8988T (cell line): ENCODE measurements around the gene IGFL4.

ENCODE experiments used
- DNase-seq: peaks from one replicate; pipeline ENCODE4 v3.0.0; 2011

The IGFL4 gene

DNA sequence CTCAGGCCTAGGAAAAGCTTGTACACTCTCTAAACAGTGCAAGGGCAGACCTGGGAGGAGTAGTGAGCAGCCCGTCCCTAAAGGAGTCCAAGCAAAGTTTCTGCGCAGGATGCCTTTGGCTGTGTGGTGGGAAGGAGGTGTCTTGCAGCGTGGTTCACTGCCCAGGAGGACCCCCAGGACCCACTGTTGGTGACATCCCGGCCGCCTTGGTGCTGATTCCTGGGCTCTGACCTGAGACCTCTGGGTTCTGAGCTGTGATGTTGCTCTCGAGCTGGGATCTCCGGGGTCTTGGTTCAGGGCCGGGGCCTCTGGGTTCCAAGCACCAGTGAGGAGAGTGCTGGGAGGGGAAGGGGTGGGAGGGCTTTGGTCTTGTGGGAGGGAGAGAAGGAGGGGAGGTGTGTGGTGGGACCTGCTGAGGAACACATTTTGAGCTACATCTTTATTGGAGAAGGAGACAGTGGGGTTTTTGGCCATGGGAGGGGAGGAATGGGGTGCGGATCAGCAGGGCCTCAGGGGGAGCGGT lies 22.0 kb downstream of the IGFL4 start:
- DNase-seq: no peak

DNA sequence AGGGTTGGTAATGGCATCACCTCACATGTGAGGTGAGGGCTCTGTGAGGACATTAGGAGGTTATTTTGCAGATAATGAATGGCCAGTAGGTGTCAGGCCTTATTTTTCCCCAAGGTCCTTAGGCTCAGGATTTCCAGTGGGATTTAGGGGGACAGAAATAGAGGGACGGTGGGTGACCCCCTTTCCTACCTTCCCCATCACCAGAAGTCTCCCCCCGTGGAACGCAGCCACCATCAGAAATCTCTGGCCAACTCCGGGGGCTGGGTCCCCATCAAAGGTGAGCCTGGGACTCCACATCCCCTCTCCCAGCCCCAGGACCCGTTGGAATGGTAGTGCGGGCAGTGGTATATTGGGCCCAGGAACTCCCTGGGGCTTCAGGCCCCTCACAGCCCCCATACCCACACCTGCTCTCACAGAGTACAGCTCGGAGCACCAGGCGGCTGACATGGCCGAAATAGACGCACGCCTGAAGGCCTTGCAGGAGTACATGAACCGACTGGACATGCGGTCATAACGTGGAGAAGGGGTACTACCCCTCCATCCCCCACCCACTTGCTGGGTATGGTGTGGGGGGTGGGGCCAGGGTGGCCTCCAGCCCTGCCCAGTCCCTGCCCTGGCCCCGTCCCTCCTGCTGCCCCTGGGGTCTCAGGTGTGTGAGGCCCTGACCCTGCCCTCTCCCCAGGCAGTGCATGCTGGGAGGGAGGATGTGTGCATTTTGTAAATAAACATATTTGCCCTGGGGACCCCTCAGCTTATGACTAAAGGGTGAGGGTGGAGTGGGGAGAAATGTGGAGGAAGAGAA lies 22.7 kb downstream of the IGFL4 start:
- DNase-seq: no peak

DNA sequence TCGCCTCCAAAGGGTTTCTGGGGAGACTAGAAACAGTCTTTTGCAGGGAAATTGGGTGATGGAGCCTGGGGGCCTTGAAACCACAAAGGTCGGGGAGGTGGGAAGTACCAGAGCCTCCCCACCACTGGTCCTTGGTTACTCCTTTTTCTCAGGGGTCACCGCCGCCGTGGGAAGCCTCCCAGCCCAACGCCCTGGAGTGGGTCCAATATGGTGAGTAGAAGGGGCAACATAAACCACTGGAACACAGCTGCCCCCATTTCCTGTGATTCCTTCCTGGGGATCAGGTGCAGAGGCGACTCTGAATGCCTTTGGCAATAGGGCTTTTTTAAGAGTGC lies 23.7 kb downstream of the IGFL4 start:
- no peak for DNase-seq

DNA sequence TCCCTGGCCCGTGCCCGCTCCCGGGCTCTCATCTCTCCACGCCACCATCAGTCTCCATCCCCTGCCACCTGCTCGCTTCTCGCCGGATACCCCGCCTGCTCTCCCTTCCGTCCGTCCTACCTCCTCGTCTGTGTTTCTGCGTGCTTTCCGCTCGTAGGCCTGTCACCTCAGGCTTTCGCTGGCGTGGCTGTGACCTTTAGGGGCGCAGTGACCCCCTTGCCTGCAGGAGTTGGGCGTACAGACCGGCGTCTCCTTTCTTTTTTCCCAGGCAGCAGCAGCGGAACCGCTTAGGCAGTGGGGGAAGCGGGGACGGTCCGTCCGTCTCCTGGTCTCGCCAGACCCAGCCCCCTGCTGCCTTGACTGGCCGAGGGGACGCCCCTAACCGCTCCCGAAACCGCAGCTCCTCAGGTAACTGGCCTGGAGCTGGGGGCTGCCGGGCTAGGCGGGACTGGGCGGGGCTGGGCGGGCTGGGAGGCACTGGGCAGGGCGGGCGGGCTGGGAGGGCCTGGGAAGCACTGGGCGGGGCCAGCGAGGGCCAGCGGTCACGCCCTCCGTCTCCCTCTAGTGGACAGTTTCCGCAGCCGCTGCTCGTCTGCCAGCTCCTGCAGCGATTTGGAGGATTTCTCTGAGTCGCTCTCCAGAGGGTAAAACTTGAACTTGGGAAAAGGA lies 24.2 kb downstream of the IGFL4 start:
- DNase-seq: peak; percentile 74

DNA sequence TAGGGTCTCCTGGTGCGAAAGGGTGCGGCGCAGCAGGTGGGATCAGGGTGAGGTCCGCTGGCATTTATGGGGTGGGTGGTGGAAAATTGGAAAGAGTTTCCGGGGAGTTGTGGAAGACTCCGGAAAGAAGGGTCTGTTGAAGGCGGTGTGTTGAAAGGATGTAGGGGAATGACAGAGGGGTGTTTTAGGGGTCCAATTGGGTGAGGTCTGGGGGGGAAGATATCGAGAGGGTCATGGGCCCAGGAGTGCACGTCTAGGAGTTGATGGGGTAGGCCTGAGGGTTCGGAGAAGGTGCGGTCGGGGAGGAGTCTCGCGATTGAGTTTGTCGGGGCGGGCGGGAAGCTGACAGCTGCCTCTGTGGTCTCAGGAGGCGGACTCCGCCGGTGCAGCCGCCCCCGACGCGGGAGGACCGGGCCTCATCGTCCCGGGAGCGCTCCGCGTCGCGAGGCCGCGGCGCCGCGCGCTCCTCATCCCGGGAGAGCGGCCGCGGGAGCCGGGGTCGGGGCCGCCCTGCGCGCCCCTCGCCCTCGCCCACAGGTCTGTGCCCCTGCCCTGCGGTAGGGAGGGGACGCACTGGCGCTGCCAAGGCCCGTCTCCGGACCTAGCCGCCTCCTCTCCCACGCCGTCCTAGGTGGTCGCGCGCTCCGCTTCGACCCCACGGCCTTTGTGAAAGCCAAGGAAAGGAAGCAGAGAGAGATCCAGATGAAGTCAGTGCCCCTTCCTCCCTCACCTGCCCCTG lies 24.9 kb downstream of the IGFL4 start:
- DNase-seq: no peak

DNA sequence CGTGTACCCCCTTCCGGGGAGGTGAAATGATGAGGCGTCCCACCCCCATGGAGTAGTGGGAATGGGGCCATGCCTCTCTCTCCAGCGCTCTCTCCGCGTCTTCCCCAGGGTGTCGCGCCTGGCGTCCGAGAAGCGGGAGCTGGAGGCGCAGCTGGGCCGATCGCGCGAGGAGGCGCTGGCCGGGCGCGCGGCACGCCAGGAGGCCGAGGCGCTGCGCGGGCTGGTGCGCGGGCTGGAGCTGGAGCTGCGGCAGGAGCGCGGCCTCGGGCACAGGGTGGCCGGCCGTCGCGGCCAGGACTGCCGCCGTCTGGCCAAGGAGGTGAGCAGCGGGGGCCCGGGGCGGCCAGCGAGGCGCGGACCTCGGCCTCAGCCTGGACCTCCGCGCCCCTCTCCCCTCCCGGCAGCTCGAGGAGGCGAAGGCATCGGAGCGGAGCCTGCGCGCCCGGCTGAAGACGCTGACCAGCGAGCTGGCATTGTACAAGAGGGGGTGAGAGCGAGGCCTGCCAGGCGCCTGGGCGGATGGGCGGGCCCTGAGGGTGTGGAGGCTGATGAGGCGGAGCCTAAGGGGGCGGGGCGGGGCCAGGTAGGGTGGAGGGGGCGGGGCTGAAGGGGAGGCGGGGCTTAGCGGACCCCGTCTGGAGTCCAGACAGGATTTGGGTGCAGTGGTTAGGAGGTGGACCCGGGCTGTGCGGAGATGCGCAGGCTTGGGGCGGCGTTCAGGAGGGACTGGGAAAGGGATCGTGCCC lies 25.7 kb downstream of the IGFL4 start:
- peak; percentile 72 for DNase-seq

DNA sequence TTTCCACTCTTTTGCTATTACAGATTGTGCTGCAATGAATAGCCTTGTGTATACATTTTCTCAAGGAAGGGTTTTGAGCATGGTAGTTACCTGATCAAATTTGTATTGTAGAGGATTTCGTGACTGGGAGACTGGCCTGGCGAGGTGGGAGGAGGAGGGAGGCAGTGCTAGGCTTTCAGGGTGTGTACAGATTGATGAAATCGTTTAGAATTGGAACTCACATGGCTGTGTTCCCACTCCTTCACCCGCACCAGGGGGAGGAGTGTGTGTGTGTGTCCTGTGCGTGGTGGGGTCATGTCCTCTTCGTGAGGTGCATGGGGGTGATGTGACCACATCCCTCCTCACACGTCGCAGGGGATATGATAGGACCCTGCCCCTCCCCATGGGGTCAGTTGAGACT lies 26.3 kb downstream of the IGFL4 start:
- no peak for DNase-seq

DNA sequence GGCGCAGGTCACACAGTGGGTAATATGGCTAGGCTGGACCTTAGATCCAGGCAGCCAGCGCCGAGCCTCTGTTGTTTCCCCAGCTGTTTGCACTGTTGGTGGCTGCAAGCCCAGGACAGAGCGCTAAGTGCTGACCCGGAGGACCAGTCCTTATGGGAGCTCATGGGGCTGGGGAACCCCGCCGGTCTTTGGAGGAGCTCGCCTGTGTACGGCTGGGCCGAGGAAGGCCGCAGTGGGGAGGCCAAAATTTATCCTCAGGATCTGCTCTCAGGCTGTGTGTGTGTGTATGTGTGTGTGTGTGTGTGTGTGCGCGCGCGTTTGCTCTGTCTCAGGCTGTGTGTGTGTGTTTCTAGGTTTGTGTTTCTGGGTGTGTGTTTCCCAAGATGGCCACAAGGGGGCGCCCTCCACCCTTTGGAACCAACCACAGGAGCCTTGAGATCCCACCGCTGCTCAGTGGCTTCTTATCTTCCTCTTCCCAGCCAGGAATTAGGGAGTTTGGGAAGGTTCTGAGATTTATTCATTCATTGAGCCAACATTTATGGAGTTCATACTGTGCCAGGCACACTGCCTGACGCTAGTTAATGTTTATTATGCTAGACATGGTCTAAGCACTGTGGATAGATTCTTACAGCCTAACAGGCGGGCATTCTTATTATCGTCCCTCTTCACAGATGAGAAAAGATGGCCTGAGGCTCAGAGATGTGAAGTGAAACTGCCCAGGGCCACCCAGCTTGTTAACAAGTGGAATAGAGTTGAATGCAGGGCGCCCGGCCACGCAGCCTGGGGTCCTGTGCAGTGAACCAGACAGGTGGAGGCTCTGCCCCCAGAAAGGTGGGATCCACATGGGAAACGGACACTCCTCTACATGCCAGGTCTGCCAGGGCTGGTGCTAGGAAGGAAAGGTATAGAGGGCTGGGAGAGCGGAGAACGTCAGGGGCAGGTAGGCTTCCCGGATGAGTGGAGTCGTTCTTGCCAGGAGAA lies 31.0 kb downstream of the IGFL4 start:
- no peak for DNase-seq

DNA sequence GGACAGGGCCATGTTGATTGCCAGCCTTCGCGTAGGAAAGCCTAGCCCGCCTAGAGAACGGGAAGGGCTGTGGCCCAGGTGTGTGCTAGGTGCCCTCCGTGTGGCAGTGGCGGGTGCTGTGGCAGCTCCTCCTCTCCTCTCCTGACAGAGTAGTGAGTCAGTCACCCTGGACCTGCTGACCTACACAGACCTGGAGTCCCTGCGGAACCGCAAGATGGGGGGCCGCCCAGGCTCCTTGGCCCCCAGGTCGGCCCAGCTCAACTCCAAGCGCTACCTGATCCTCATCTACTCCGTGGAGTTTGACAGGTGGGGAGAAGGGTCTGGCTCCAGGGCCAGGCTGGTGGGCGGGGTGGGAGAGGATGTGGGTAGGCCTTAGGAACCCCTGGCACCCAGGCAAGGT lies 34.4 kb downstream of the IGFL4 start:
- DNase-seq: no peak

DNA sequence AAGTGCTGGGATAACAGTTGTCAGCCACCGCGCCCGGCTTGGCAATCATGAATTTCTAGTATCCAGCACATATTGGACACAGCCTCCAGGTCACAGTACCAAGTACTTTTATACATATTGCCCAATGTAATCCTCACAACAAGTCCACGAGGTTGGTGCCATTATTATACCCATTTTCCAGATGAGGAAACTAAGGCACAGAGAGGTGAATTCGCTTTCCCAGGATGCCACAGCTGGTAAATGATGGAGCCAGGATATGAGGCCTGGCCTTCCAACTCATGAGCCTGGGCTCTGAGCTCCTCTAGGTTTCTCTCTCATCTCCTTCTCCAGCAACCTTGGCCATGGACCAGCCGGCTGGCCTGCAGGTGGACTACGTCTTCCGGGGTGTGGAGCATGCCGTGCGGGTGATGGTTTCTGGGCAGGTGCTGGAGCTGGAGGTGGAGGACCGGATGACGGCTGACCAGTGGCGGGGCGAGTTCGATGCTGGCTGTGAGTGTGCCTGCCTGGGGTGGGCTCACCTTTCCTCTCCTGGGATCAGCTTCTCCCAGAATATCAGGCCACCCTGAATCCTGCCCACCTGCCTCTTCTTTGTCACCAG lies 38.0 kb downstream of the IGFL4 start:
- DNase-seq: no peak

DNA sequence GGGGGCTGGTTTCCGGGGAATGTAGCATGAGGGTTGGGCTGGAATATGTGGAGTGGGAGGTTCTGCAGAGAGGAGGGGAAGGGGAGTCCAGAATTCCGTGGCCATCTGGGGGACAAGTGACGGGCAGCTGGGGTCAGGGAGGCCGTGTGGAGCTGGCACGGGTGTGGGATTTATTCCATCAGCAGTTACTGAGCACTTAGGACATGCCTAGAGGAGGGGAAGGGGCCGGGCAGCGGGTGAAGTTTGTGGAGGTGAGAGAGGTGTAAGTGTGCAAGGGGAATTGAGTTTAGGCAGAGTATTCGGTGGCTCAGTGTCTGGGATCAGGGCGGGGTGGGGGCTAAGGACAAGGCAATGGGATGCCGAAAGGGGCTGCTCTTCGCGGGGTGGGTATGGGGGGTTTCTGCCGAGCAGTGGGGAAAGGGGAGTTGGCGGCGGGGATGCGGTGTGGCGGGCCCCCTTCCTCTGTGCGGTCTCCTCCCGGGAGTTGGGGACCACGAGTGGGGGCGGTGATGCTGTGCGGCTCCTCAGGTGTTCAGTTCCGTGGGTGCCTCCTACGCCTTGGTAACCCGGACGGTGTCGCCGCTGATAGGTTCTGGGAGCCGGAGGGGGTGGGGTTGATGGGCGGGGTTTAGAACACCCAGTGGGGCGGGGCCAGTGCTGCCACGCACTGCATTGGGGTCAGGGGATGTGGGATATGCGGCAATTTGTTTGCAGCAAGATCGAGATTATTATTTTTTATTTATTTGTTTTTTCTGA lies 40.1 kb downstream of the IGFL4 start:
- no peak for DNase-seq

DNA sequence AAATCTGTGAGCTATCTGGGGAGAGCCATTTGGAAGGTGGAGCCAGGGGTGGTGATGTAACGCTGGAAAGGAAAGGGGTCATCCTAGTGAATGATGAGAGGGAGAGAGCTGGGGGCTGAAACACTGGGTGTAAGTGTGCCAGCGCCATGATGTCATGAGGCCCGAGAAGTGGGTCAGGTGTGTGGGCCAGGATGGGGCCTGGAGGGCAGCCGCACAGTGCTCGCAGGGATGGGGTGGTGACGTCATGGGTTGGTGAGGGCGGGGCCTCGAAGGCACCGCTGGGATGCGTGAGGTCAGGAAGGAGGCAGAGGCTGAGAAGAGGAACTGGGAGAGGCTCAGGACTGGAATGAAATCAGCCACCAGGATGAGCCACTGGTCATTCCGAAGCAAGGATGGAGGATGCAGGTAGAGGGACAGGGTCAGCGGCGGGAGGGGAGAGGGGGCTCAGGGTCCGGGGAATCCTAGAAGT lies 41.1 kb downstream of the IGFL4 start:
- DNase-seq: no peak

DNA sequence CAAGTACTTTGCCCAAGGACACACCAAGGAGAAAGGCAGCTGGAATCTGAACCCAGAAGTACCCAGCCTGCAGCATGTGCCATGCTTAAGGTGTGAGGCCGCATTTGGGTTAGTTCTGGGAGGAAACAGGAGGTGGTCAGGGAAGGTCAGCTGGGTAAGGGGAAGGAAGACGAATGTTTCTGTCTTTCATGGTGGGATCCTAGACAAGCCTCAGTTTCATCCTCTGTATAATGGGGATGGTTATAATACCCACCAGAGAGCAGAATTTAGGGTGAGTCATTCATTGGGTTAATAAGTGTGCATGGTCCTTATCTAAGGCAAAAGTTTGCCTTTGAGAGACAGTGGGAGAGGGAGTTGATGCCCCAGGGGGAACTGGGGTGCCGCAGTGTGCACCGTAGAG lies 42.0 kb downstream of the IGFL4 start:
- no peak for DNase-seq

DNA sequence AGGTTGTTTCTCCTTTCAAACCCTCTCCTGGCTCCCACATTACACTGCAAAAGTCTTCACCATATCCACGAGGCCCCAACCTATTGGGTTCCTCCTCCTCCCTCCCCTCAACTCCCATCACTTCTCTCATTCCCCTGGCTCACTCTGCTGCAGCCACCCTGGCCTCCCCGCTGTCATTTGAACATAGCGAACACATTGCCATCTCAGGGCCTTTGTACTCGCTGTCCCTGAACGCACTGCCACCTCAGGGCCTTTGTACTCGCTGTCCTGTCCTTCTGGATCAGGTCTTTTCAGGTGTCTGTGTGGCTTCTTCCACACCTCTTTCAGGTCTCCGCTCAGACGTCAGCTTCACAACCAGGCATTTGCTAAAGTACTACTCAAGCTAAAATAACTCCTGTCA lies 43.9 kb downstream of the IGFL4 start:
- DNase-seq: no peak

DNA sequence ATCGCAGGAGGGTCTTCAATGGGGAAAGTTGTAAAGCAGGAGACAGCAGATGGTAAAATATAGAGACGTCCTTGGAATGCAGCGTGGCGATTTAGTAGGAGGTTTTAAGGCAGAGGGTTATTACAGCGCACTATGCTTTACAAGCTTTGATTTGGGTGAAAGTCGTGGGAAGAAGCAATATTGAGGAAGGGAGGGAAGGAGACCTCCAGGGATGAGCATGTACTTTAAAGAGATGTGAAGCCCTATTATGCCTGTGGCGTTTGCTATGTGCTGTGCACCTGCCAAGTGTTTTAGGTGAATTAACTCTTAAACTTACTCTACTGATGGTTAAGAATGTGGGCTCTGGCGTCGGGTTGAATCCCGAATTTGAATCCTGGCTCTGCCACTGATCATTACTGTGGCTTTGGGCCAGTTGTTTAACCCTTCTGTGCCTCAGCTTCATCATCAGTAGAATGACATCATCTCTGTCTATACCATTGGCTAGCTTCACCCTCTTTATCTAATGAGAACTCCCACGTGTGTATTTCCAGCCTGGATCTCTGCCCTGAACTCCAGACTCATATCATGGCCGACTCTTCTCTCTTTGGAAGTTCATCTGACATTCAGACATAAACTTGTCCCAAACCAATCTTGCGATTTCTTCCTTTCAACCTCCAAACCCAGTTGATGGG lies 45.0 kb downstream of the IGFL4 start:
- no peak for DNase-seq

DNA sequence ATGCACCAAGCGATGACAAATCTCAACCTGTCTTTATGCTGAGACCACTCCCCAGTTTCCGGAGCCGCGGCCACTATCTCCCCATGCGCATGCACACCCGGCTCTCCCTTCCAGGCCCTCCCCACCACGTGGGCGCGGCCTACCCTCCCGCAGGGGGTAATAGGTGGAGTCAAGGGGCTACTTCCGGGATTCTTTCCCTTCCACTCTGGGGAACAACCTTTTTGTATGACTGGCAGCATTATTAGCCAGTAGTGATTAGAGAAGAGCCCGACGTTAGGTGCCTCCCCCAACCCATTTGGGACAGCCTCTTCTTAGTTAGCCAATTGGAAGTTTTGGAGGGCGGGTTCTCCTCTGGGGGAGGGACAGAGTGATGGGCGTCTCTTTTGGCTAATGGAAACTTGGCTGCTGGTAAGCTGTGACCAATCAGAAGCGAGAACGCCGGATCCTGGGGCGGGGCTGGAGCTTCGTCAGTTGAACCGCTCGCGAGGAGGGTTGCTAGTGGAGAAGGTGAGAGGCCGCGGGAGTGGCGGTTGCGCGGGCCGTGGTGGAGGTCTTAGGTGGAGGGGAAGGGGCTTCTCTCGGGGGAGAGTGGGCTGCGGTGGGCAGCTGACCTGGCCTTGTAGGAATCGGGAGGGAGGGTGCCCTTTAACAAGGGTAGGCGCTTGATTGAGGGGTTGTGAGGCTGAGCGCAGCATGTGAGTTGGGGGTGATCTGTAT lies 45.6 kb downstream of the IGFL4 start, which contains the start of gene CCDC61:
CCDC61 (plus strand) TSS at position 470 of the 717 bp plus-strand sequence. CDS start 7,552 bp downstream, outside the sequence.
- peak; percentile 82 for DNase-seq

DNA sequence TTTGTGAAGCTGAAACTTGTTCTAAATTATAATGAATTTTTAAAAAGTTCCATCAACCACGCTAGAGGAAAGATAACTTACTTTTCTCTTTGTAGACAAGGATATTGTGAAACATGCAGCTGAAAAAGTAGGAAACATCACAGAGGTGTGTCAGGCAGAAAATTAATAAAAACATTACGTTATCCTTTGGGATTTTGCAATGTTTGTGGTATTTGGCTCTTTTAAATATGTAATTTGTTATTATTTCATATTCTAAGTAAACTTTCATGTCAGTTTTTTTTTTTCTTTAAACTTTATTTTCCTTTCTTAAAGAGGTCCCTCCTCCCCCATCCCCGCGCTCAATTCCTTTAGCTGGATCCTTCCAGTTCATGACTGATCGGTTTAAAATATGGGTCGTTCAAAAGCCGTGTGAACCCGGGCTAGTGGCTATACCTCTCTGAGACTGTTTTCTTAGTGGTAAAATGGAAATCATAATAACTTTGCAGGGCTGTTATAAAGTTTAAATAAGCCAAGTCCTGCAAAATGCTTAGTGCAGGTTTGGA lies 46.3 kb downstream of the IGFL4 start:
- DNase-seq: no peak

DNA sequence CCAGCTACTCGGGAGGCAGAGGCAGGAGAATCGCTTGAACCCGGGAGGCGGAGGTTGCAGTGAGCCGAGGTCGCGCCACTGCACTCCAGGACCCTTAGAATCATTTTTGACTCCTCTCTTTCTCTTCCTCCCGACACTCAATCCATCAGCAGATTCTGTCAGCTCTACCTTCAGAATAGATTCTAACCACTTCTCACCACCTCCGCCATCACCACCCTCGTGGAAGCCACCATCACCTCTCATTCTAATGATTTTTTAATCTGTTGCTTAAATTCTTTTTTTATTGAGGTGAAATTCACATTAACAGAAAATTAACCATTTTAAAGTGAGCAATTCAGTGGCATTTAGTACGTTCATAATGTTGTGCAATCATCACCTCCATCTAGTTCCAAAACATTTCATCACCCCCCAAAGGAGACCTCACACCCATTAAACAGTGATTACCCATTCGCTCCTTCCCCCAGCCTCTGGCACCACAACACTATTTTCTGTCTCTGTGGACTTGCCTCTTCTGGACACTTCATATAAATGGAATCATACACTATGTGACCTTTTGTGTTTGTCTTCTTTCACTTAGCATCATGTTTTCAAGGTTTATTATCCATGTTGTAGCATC lies 50.6 kb downstream of the IGFL4 start:
- DNase-seq: no peak
